Measurements from ENCODE around the gene GUCY2D.

Gene GUCY2D

GRCh38 chr17:7992924-7993323 lies 9.5 kb upstream of the GUCY2D start:
- DNase-seq = no peak

GRCh38 chr17:7993972-7994589 lies 8.3 kb upstream of the GUCY2D start:
- no peak for DNase-seq

- no peak for DNase-seq
Measured at GRCh38 chr17:7995724-7996123, 6.7 kb upstream of the GUCY2D start.

DNA sequence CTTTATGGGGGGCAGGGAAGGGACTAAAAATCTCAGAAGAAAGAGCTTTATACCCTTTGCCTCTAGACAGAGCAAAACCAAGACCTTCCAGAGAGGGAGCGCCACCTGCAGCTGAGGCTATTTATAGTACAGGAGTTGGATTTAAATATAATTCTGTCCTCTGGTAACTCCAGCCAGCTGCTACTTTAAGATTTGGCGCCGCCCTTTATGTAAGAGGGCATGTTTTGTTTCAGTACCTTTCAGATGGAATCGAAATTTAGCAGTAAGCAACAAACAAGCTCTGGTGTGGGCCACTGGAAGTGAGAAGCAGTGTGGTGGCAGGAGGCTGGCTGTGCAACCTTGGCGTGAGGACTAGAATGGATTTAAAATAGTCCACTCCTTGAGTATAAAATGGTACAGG lies 5.2 kb upstream of the GUCY2D start:
- no peak for DNase-seq

DNA sequence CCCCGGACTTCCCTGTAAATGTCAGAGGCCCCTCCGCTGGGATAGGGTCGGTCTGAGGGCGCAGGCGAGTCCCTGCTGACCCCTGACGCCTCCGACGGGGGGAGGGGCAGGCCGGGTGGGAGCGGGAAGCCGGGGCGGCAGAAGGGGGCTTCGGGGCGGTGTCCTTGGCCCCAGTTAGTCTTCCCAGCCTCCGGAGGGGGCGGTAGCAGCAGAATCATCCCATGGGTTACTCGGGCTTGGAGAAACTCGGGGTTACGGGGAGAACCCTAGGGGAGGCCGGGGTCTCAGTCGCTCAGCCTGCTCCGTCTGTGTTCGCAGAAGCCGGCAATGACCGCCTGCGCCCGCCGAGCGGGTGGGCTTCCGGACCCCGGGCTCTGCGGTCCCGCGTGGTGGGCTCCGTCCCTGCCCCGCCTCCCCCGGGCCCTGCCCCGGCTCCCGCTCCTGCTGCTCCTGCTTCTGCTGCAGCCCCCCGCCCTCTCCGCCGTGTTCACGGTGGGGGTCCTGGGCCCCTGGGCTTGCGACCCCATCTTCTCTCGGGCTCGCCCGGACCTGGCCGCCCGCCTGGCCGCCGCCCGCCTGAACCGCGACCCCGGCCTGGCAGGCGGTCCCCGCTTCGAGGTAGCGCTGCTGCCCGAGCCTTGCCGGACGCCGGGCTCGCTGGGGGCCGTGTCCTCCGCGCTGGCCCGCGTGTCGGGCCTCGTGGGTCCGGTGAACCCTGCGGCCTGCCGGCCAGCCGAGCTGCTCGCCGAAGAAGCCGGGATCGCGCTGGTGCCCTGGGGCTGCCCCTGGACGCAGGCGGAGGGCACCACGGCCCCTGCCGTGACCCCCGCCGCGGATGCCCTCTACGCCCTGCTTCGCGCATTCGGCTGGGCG lies 542 bp downstream of the GUCY2D start:
- DNase-seq = no peak

DNA sequence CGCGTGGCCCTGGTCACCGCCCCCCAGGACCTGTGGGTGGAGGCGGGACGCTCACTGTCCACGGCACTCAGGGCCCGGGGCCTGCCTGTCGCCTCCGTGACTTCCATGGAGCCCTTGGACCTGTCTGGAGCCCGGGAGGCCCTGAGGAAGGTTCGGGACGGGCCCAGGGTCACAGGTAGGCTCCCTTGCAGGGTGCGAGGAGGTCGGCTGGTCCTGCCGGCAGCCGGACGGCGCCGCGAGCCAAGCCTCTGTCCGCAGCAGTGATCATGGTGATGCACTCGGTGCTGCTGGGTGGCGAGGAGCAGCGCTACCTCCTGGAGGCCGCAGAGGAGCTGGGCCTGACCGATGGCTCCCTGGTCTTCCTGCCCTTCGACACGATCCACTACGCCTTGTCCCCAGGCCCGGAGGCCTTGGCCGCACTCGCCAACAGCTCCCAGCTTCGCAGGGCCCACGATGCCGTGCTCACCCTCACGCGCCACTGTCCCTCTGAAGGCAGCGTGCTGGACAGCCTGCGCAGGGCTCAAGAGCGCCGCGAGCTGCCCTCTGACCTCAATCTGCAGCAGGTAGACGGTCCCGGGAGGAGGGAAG lies 1.3 kb downstream of the GUCY2D start:
- DNase-seq = no peak

DNA sequence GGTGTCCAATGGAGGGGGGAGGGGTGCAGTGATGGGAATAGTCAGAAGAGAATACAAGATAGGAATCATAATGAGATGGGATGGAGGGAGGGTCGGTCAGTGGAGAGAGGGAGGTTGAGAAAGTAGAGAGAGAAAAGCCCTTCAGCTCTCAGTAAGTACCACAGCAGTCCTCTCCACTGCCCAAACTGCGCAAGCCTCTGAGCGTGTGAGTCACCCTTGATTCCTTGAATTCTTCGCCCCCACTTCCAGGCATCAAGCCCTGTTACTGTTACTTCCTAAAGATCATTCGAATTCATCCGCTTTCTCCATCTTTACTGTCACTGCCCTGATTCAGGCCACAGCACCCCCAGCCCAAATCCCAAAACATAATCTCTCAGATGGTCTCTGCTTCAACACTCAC lies 2.5 kb downstream of the GUCY2D start:
- no peak for DNase-seq

DNA sequence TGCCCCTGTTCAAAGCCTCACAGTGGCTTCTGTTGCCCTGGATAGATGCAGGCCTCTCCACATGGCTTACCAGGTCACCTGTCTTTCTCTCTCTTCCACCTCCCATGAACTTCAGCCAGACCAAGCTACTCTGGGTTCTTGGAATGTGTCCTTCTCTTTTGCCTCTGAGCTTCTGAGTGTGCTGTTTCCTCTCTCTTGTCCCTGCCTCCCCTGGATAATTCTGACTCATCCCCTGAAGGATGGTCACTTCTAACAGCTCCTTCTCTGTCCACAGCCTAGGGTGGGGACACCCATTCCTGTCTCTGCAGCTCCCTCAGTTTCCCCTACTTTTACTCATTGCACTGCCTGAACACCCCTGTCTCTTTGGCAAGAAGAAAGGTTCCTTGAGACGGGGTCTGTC lies 2.9 kb downstream of the GUCY2D start:
- DNase-seq = no peak

GRCh38 chr17:8005967-8006730 lies 3.7 kb downstream of the GUCY2D start:
- DNase-seq = no peak

DNA sequence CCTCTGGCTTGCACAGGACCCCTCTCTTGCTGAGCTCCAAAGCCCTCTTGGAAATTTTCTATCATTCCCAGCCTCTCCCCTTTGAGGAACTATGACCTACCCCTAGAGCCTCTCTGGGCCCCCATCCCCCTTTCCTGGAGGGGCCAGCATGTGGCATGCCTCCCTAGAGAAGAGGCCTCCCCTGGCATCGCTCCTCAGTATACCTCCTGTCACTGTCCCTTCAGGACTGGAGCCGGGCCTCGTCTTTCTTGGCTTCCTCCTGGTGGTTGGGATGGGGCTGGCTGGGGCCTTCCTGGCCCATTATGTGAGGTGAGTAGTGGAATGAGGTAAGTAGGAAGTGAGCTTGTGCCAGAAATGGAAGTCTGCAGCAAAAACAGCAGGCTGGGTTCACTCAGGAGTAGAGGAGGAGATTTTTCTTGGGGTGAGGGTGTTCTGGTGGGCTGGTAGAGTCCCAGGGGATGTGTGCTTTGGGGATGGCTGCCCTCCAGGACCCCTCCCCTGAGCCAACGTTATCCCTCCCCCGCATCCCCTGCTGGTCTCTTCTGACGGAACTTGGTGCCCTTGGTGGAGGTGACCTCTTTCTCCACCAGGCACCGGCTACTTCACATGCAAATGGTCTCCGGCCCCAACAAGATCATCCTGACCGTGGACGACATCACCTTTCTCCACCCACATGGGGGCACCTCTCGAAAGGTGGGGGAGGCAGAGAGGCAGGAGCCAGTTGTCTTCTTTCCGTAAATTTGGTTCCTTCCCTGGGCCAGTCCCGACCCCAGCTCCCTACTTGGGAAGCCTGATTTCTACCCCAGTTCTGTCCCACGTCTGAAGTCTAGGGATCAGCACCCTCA lies 4.6 kb downstream of the GUCY2D start:
- no peak for DNase-seq

DNA sequence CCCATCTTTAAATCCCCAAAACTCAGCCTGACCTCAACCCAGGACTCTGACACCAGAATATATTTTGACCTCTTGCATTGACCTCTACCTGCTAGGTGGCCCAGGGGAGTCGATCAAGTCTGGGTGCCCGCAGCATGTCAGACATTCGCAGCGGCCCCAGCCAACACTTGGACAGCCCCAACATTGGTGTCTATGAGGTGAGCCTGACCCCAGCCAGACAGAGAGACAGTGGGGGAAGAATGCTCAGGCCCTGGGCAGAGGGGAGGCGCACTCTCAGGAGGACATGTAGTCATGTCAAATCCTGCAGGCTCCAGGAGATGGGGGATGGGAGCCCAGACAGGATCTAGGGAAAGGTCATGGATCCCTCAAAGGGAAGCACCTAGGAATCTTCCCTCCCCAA lies 5.4 kb downstream of the GUCY2D start:
- DNase-seq = no peak

GRCh38 chr17:8012045-8012580 lies 9.7 kb downstream of the GUCY2D start:
- DNase-seq = no peak

DNA sequence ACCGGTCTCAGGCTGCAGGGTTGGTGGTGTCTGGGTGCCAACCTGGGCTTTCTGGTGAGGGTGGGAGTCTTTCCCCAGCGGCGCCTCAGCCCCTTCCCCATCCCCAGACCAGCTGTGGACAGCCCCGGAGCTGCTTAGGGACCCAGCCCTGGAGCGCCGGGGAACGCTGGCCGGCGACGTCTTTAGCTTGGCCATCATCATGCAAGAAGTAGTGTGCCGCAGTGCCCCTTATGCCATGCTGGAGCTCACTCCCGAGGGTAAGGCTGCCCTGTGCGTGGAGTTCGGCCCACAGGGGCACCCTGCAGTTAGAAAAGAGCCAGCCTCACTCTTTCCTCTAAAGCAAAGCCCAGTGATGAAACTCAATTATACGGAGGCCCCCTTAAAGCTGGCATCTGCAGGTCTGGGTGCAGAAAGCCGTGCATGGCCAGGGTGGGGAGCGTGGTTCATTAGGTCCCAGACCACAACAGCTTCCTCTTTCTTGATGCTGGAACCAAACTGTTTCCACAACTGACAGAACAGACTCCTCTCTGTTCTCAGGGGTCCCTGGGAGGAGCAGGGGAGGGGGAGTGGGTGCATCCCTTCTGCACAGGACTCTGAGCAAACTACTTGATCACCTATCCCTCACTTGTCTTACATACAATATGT lies 10.7 kb downstream of the GUCY2D start:
- DNase-seq = no peak

DNA sequence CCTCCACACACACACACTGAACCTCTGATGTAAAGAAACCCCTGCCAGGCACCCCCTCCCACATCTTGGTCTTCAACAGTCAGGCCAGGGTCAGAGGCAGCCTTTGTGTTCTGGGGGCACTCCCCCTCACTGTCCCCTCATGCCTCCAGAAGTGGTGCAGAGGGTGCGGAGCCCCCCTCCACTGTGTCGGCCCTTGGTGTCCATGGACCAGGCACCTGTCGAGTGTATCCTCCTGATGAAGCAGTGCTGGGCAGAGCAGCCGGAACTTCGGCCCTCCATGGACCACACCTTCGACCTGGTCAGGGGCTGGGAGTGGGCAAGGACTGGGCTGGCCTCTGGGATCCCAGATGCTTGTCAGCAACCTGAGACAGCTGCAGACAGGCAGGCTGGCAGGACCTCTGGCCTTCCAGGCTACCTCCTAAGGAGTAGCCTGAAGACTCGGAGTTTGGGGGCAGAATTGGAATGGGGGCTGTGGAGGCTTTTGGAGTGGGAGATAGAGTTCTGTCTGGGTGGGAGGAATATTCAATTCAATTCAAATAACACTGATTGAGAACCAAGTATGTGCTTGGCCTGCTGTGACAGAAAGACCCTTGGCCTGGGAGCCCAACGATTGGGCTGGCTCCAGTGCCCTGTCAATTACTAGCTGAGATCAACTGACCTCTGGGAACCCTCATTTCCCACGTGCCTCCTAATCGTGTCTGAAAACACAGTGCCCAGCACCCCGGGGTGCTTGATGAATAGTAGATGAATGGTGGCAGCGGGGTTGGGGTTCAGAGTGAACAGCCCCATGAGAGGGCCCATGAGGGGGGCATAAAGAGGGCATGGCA lies 11.5 kb downstream of the GUCY2D start:
- DNase-seq = no peak

DNA sequence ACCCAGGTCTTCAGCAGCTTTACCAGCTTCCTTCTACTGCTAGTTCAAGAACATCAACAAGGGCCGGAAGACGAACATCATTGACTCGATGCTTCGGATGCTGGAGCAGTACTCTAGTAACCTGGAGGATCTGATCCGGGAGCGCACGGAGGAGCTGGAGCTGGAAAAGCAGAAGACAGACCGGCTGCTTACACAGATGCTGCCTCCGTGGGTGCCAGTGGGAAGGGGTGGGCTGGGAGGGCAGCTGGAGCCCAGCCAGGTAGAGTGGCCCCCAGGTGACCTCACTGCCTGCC lies 12.1 kb downstream of the GUCY2D start:
- DNase-seq = no peak

DNA sequence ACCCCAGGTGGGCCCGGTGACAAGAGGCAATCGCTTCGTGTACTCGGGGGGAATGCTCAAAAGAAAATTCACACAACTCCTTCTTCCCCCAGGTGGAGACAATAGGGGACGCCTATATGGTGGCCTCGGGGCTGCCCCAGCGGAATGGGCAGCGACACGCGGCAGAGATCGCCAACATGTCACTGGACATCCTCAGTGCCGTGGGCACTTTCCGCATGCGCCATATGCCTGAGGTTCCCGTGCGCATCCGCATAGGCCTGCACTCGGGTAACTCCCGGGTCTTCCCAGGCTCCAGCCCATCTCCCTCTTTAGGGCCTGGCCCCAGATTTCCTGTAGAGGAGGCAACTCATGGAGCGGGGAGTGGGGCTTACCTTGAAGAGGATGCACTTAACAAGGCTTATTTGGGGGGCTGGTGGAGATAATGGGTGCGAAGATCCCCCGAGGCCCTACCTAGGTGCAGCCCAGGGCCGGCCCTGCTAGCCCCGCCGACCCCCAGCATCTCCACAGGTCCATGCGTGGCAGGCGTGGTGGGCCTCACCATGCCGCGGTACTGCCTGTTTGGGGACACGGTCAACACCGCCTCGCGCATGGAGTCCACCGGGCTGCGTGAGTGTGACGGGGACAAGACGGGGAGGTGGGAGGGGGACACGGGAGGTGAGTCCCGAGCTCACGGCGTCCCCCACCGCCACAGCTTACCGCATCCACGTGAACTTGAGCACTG lies 13.0 kb downstream of the GUCY2D start:
- DNase-seq = no peak

DNA sequence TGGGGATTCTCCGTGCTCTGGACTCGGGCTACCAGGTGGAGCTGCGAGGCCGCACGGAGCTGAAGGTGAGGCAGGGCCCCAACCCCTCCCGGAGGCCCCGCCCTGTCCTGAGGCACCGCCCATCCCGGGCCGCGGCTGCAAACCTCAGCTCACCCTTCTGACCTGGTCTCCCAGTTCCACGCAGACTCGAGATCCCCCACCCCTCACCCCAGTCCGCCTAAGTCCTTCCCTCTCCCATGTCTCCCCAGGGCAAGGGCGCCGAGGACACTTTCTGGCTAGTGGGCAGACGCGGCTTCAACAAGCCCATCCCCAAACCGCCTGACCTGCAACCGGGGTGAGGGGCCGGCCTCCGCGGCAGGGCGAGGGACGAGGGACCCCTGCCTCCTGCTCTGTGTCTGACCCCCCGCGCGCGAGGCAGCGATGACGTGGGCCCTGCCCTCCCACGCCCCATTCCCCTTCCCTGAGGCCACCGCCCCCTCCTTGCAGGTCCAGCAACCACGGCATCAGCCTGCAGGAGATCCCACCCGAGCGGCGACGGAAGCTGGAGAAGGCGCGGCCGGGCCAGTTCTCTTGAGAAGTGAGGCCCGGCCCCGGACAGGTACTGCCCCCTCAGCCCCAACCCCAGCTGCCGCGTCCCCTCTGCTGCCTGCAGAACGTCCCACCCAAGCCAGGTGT lies 13.7 kb downstream of the GUCY2D start:
- peak; percentile 29 for DNase-seq

- peak; percentile 30 for DNase-seq
Measured at GRCh38 chr17:8016632-8017424, 14.4 kb downstream of the GUCY2D start.

- DNase-seq = no peak
Measured at GRCh38 chr17:8018436-8018835, 16.0 kb downstream of the GUCY2D start.
